Testis (tissue), 2 donors: ENCODE measurements around the gene OR8D1.

ENCODE experiments used
- CTCF ChIP-seq, 3 experiments: fragments of 450-650 bp in 2 of 3; fragments of 200-600 bp in 1 of 3; sonication (generic) in 1 of 3; IDR thresholded peaks; one replicate each; pipeline ENCODE4 v1.5.1; 2016 to 2019; ENCODE audit warnings: antibody characterized with exemption in 3 of 3, mild to moderate bottlenecking in 2 of 3, moderate library complexity in 1 of 3
- POLR2A ChIP-seq: fragments of 450-650 bp; IDR thresholded peaks from one replicate; pipeline ENCODE4 v1.6.1; 2017; ENCODE audit warnings: antibody characterized with exemption, mild to moderate bottlenecking, moderate library complexity

GRCh38 chr11:124340142-124340447, 26.3 kb upstream of the OR8D1 start:
- no peak for TF ChIP-seq CTCF (IDR thresholded peaks at IDR 0.05)
- no peak for TF ChIP-seq POLR2A
